GM19324 (cell line): ENCODE results near the gene KLF12.

Experiments used
- ATAC-seq: cut with Tn5 transposase; IDR thresholded peaks from one replicate; pipeline ENCODE4 v1.9.1; 2021; ENCODE audit warnings: mild to moderate bottlenecking, moderate library complexity; ENCODE audit not compliant: unreplicated experiment, low FRiP score

The KLF12 gene

DNA sequence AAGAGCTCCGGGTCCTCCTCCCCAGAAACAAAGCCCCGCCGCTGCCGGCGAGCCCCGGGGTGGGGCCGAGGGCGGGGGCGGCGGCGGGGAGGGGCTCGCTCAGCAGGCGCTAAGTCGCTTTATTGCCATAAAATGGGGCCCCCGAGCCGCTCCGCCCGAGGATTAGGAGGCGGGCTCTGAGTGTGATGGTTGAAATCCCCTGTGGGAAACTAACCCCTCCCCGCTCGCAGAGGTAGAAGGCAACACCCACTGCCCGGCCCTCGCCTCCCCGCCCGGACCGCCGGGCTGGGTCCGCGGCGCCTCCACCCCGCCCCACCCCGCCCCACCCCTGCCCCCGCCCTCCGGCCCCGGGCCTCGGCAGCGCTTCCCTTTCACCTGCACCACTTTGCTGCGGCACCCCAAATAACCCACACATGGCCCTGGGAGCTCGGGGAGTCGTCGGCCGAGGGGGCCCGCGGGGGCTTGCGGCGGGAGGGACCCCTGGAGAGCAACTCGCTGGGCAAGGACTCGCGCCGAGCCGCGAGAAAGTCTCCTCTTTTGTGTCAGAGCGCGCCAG, at the start of gene KLF12:
KLF12 (minus strand) TSS at position 184 of the 556 bp plus-strand sequence.
- peak; percentile 72 for ATAC-seq

DNA sequence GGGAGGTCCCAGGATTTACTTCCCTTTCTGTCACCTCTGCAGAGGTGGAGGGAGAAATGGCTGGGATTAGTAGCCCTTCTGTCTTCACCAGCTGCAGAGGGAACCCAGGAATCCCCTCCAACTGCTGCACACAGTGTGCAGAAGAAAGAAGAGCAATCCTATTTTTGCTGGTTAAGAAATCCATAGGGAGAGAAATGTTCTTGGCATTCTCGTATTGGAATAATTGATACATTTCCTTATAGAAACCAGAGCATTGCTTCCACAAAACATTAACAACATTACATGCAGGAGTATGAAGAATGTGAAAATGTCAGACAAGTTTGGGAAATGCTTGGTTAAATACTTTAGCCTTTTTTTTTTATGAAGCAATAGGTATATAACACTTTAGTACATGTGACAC, 48.3 kb upstream of the KLF12 start:
- no peak for ATAC-seq

DNA sequence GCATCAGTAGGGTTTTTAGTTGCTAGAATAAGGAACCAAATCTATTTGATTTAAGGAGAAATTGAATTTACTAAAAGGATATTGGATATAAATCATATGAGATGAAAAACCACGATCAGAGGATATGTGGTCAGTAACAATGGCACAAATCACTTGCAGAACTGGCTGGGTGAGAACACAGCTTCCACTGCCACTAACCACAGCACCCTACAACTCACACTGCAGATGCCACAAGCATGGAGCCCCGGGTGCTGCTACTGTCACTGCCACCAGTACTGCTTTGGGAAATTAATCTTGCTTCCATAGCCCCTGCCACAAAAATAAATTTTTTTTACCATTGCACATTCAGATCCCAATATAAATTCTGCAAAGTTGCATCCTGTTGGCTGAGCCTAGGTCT, 40.6 kb upstream of the KLF12 start:
- no peak for ATAC-seq

GRCh38 chr13:74173822-74174221, 39.6 kb upstream of the KLF12 start:
- ATAC-seq: no peak

DNA sequence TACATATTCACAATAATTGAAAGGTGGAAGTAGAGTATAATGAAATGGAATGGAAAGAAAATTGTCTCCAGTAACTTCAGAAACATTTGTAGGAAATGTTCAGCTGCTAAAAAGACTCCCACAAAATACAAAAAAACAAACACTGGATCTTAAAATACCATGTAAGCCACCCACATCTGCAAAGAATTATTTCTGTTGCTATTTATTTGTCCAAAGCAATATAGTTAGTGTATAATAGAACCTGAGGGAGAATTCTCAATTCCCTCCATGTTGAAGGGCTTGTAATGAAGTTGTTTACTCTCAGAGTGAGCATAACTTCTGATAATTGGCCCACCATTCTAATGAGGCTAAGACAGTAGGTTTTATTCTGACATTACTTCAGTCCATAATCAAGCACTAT, 37.4 kb upstream of the KLF12 start:
- no peak for ATAC-seq

DNA sequence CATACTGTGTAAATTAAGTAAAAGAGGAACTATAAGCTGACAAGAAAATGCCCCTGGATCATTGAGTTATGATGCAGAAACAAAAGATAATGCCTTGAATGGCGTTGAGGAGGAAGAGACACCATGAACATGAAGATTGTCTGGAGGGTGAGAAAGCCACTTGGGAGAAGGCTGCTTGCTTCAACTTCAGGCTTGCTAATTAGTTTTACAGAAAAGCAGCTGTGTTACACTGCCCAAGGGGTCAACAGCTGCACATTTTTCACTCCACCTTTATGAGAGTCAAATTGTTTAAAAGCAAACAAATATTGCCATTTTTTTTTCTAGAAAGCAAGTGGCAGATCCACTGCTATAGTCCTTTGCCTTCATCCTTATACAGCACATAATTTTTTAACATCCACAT, 35.5 kb upstream of the KLF12 start:
- no peak for ATAC-seq

DNA sequence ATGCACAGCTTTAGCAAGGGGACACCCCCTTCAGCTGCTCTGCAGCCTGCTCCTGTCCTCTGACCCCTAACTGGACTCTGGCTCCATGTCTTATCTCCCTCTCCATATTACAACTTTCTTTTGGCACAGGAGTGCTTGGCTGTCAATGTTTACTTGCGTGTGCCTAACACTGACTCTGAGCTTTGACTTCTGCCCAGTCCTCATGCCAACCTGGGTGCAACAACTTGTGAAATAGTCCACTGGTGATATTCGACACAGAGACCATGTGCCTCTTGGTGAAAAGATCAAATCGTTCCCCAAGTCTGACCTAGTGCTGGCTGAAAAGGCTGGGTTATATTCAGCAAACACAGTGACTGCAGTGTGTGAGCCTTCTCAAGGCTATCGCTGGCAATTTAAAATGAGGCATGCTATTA, 34.1 kb upstream of the KLF12 start:
- ATAC-seq: no peak

DNA sequence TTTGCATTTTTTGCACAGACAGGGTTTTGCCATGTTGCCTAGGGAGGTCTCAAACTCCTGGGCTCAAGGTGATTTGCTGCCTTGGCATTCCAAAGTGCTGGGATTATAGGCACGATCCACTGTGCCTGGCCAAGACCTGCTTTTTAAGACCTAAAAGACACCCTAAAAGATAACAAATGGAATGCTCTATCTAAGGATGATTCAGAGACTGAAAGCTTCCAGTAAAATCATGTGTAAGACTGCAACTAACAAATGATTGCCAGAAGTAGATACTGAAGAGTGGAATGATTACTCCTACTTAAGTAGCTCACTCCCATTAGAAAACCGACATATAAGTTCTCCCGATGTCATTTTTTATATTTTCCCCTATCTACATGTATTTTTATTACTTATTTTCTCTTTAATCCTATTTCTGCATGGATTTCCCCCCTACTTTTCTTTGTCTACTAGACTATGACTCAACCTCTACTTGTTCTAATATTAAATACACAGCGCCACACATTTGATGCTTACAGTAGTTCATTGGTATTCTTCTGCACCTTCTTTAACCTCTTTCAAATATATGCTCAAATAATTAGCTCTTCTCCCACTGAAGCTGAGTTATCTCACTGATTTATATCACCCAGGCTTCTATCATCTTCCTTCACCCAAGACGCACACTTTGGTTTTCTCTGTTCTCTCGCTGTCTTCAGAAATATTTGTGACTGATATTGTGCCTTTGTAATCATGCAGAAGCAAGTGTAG, 32.2 kb upstream of the KLF12 start:
- no peak for ATAC-seq

DNA sequence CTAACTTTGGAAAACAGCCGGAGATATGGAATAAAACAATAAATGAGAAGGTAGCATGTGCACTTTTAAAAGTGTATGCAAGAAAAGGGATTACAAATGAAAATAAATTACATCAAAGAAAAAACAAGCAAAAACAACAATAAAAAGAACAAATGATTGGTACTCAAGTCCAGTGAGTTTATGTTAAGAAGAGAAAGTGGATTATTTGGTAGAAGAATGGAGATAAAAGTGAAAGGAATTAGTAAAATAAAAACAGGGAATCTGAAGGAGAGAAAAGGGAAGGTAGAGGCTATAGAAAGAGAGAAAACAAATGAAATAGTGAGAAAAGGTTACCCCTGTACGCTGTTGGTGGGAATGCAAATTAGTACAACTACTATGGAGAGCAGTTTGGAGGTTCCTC, 28.6 kb upstream of the KLF12 start:
- ATAC-seq: no peak

DNA sequence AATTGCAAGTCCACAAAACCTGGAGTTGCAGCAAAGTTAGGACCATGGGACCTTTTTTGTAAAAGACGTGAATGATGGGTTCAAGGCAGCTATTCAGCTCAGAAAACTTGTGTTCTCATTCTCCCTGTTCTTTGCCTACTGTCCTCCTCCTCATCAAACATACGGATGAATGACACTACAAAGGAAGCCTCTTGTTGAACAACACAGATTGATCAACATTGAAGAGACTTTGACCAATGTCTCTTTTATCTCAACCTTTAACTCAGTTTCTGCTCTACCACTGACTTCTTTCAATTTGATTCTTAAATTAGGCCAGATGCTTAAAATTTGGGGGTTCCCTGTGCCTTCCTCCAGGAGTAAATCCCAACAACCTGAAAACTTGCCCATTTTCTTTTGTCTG, 27.9 kb upstream of the KLF12 start:
- ATAC-seq: no peak

- no peak for ATAC-seq
These were observed 24.6 kb upstream of the KLF12 start for GRCh38 chr13:74158571-74159352.

DNA sequence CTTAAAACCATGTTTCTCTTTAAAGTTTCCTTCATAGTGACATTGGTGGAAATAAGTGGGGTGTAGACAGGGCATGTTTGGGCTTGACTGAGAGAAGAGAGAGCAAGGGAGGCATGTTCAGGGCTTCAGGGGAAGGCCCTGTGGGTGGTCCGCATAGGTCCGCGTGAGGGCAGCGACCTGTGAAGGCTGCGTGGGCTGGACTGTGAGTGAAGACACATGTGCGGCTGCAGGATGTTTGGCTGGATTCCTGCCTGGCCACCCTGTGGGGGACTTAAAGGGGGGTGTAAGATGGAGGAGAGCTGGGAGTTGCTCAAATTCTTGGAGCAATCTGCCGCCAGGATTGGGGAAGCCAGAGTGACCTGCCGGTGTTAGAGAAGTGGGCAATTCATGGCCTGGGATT, 23.8 kb upstream of the KLF12 start:
- no peak for ATAC-seq

GRCh38 chr13:74154981-74155380, 20.8 kb upstream of the KLF12 start:
- no peak for ATAC-seq

DNA sequence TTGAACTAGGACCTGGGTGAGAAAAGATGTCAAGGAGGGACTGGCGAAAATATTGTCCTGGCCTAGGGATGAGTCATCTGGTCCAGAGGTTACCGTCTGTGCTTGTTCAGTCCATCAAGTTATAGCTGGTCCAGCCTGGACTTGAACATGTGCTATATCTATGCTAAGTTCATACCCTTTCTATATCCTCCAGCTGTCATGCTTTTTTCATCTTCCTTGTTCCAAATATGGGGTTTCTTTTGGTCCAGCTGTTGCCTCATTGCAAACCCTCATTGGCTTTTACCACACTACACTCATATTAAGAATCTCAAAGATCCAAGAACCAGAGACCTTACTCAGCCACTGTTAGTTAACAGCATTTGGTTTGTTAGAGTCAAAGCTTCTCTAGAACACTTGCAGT, 19.1 kb upstream of the KLF12 start:
- ATAC-seq: no peak

- ATAC-seq: no peak
These were observed 17.7 kb upstream of the KLF12 start for GRCh38 chr13:74151859-74152258.

DNA sequence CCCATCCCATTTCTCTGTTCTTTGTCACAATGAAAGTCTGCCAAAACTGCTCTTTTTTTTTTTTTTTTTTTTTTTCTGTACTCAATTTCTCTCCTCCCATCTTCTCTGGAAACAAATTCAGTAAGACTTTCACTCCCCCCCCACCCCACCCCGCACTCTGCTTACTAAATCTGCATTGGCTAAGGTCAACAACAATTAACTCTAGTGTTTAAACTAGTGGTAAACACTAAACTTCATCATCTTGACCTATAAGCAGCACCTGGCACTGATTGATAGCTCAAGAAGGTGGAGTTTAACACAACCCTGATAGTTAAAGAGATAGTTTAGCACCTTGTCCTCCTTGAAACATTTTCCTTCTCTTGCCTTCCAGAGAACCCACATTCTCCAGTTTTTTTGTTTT, 14.1 kb upstream of the KLF12 start:
- ATAC-seq: no peak

DNA sequence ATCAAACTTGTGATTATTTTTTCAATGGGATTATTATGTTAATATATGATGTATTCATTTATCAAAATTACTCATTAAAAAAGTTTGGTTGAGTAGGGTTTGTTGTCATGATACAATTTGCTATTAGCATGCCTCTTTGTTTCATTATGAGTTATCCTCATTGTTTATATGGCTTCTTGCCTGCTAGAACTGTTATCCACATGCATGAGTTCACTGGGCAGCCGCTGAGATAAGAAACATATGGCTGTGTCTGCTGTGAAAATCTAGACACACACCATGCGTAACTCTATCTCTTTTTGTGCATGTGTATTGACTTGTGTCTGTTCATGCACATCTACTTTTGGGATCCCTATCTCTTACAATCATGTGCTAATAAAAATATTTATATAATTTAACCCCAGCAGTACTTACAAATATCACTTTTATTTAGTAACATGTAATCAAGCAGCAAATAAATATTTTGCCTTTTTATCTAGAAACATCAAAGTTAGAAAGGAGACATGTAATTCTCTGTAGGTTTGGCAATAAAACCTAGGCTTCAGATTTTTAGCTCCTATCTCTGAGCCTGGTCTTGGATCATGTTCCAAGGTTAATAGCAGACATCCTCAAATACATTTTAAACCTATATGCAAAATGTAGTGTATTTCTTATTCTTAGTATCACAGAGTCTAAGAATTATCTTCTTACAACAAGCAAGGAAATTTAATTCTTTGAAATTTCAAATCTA, 11.2 kb upstream of the KLF12 start:
- ATAC-seq: no peak

DNA sequence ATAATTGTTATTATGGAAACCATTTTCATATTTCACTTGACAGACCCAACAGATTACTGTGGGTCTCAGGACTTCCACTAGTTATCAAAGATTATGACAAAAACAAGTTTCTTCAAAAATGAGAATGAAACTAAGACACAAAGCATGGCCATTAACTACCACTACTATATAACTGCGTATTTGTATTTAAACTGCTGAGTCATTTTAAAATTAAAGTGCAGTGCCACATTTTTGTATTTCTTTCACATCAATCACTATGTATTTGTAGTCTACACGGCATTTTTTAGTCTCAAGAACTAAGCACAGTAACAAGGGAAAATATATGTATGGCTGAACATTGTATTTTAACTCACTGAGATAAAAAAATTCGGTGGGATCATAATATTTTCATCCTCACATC, 10.1 kb upstream of the KLF12 start:
- ATAC-seq: no peak

- ATAC-seq: no peak
These were observed 8.1 kb upstream of the KLF12 start for GRCh38 chr13:74142257-74142656.

- no peak for ATAC-seq
These were observed 4.0 kb upstream of the KLF12 start for GRCh38 chr13:74138241-74138640.

GRCh38 chr13:74136084-74136658, 2.0 kb upstream of the KLF12 start:
- ATAC-seq: no peak
